ENCODE data around the gene SLC9B2. TPM values are rescaled to one million over a fixed set of nuclear protein-coding genes. Genes with fewer than 3 reads are reported as not detected.
A peak's percentile ranks its signal among the peaks of the same experiment; 100 is the strongest.

The SLC9B2 gene
- total RNA-seq, 1 experiment from 2014 or later: 25.6 TPM

DNA sequence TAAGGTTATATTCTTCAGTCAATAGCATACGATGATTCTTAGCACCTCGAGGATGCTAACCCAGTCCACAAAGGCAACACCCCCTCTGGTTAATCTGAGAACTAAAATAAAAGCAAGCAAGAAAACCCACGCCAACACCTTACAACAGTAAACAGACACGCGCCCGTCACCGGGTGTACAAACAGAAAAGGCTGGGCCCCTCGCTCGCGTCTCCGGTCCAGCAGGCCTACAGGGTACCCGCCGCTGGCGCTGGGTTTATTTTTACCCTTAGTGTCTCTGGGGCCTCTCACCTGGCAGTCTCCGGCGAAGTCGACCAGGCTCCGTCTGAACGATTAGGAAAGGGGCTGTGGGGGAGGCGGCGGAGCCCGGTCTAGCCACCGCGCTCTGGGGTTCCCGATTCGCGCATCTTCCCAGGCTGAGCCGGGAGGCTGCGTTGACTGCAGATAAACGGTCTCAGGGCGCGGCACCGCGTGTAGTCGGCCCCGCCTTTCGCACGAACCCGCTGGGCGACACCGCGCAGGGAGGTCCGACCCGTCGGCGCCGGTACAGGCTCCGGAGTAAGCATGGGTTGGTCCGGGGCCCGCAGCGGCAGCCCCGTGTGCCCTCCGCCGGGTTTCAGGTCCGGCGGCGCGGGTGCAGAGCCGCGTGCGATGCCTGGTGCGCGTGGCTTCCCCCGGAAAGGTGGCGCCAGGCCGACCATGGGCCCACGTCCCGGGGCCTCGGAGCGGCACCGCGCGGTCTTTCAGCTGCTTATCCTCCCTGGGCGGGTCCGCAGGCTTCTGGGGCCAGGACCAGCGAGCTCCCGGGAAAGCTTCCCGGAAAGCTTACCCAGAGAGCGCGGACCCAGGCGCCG, 441 bp downstream of the SLC9B2 start:
- no peak for DNase-seq (ENCODE audit: extremely low read depth, low read depth)

DNA sequence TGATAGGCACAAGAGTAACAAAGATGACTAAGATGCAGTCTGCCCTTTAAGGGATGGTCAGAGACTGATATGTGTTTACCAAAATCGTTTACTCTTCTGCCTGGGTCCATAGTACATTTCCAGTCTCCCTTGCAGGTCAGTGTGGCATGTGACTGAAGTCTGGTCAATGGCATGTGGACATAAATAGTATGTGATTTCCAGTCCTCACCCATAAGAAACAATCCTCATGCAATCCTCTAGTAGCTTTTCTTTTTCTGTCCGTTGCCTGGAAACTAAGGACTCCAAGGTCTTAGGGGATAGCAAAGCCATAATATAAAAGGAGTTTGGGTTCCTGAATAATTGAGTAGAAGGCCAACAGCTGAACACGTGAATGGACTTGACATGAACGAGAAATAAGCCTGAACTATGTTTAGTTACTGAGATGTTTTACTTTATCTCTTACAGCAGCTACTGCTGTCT, 1.1 kb downstream of the SLC9B2 start:
- no peak for DNase-seq (ENCODE audit: extremely low read depth, low read depth)

DNA sequence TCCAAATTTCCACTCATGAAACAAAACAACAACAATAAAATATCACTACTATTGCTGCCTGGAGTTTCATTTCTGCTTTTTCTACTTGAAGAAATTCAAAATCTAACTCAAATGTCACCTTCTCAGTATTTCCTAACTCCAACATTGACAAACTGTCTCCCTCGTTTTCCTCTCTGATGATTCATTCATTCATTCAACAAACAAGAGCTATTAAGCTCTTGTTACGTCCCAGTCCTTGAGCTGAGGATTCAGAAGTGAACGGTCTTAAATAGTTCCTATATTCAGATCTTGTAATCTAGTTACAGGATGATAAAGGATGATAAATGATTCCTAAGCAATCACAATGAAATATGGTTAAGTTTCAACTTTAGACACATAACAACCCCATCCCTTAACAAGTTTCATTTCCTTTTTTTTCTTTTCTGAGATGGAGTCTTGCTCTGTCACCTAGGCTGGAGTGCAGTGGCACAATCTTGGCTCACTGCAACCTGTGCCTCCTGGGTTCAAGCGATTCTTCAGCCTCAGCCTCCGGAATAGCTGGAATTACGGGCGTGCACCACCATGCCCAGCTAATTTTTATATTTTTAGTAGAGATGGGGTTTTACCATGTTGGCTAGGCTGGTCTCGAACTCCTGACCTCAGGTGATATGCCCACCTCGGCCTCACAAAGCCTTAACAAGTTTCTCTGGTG, 1.7 kb downstream of the SLC9B2 start:
- DNase-seq (ENCODE audit: extremely low read depth, low read depth): no peak

DNA sequence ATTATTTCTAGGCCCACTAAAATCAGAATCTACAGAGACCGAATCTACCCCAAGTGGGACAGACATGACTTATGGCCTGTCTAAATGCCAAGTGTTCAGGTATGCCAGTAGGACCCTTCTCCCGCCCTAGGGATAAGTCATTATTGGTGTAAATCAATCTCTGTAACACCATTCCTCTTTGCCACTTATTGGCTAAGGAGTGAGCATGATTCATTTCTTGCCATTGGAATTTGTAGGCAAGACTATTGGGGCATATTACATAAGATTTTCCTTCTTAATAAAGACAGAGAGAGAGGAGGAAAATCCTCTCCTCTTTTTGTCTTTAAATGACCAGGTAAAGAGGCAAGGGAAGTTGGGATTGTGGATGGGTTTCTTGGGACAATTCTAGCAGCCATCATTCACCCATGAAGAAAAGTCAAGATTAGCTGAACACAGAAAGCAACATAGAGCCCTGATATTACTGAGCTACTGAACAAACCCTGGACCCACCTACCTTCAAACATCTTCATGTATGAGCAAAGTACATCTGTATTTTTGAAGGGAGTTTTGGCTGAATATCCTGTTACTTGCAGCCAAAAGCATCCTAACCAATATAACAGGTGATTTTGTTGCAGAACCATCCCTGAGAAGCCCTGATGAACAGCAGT, 2.6 kb downstream of the SLC9B2 start:
- no peak for DNase-seq (ENCODE audit: extremely low read depth, low read depth)

DNA sequence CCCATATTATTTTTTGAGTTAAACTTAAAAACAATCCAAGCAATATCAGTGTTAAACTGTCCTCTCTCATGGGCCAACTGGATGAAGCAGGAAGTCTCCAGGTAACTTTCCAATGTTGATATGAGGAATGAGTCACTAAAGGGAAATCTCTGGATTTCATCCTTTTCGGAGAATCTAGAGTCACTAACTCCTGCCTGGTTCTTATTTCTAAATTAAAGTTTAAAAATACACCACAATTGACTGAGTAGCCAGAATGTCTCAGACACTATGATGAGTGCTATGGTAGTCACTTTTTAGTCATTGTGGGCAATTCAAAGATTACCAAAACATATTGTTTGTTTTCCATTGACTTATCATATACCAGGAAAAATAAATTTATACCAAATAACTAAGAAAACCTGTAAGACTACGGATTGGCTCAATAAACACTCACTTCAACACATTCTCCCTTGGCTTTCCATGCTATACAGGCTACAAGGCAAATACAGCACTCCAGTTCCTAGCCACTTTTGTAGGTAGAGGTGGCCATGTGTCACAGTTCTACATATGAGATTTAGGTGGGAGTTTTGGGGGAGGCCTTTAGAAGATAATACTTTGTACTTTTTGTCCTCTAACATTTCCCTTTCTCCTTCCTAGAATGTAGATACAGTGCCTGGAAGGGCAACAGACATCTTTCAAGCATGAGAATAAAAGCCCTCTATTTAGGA, 8.6 kb downstream of the SLC9B2 start:
- DNase-seq (ENCODE audit: extremely low read depth, low read depth): no peak

DNA sequence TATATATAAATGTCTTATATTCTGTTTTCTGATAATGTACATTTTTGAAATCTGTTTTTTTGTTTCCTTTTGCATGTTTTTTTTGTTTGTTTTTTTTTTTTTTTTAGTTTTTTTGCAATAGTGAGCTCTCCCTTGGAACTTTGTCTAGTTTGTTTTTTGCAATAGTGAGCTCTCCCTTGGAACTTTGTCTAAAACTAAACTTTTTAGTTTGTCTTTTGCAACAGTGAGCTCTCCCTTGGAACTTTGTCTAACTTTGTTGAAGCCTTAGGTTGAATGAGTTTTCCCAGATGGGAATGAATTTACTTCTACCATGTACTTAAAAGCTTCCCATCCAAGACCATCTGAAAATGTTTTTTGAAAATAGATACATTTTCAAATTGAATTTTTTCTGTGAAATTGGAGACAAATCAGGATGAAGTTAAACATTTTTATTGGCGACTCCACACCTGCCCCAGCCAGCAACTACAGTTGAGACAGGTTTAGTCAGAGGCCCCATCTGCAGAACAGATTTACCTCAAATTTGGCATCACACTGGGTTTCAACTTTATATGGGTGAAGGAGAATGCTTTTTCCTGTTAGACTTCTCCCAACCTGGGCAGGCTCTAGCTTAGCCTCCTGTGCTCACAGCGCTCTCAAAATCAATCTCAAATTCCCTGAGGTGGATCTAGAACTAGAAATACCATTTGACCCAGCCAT, 16.0 kb downstream of the SLC9B2 start:
- DNase-seq (ENCODE audit: extremely low read depth, low read depth): no peak

DNA sequence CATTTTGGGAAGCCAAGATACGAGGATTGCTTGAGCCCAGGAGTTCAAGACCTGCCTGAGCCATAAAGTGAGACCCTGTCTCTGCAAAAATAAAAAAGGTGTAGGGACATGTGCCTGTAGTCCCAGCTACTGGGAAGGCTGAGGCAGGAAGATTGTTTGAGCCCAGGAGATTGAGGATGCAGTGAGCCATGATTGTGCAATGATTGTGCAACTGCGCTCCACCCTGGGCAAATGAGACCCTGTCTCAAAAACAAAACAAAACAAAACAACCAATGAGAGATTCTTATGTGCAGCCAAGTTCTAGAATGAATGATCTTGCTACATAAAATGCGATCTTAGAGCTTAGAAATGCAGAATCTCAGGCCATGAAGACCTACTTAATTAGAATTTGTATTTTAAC, 22.5 kb downstream of the SLC9B2 start:
- no peak for DNase-seq (ENCODE audit: extremely low read depth, low read depth)

DNA sequence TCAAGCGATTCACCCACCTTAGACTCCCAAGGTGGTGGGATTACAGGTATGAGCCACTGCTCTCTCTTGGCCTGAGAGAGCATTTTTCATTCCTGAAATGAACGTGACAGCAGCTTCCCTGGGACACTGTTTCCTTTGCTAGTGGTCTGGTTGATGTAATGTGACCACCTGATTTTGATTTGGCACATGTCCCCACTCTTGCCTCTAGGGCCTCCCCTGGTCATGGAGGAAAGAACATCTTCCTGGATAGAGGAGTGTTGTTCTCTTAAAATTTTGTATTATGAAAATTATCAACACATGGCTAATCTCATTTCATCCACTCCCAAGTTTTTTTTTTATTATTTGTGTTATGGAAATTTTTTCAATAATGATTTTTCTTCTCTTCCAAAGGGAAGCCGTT, 23.8 kb downstream of the SLC9B2 start:
- DNase-seq (ENCODE audit: extremely low read depth, low read depth): no peak

DNA sequence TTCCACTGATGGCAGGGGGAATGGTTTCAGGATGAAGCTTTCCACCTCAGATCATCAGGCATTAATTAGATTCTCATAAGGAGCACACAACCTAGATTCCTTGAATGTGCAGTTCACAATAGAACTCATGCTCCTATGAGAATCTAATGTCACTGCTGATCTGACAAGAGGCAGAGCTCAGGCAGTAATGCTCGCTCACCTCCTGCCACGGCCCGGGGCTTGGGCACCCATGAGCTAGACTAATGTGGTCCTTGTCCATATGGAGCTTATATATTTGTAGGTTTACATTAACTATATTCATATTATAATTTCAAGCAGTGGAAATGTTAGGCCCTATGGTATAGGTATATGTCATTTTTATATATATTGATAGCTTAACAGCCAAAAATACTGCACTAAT, 24.4 kb downstream of the SLC9B2 start:
- no peak for DNase-seq (ENCODE audit: extremely low read depth, low read depth)

DNA sequence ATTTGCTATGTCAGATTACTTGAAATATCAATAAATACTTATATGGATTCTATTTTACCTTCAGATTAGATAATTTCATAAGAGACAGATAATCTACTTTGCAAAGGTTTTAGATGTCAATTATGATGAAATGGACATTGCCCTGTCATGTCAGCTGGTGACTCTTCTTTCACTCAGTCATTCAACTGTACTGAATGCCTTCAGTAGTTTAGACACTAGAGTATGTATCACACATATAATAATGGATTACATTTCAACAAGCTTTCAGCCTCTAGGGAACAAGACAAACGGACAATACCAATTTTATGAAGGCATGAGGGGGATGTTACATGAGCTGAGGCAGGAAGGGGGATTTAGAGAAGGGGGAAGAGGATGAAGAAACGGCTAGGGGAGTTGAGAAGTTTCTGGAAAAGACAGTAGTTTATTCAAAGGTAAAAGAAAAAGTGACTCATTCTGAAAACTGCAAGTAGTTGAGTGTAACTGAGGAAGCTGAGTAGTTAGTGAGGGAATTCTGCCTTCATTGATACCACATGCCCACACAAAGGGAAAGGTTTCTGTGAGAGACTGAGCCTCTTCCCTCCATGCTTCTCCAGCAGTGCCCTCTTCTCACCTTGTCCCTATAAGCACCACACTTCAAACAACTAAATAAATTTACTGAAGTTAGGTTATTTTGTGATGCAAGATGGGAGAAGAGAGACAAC, 25.7 kb downstream of the SLC9B2 start:
- DNase-seq (ENCODE audit: extremely low read depth, low read depth): no peak

DNA sequence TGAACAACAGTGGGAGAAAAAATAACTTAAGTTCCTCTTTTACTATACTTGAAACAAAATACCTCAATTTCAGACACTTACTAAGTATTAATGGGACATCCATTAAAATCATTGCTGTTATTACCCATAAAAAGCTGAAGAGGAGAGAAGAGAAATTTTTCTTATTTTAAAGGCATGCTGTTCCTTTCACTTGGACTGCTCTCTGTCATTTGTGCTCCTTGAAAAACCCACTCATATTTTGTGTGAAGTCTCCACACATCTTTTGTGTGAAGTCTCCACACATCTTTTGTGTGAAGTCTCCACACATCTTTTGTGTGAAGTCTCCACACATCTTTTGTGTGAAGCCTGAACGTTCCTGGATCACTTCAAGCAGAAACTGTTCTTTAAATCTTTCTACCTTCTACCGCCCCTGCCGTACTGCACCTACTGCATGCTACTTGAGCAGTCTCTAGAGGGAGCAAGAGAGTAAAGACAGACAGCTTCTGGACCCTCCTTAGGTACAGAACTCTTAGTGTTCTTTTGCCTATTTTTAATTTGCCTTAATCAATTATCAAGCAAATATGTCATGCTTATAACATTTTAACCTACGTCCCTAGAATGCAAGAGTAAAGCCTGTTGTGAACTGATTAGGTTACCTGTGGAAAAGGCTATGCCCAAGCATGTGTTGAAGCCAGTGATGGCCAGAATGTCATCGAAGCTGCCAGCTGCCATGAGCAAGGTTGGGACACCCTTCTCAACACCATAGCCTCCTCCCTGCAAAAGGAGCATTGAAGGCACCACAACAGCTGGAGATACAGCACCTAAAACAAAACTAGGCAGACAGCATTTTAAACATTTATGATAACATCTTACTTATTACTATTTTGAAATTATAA, 29.9 kb downstream of the SLC9B2 start:
- DNase-seq (ENCODE audit: extremely low read depth, low read depth): peak; percentile 30

DNA sequence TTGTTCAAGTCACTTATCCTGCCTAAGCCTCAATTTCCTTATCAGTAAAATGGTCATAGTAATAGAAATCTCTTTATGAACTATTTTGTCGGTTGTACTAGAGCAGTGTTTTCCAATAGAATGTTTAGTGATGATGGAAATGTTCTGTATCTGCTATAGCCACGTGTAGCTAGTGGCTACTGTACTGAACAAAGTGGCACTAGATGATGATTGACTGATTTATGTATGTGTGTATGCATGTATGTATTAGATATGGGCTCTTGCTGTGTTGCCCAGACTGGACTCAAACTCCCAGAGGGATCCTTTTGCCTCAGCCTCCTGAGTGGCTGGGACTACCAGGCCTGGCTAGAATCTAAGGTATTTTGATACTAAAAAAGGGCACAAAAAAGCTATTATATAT, 32.4 kb downstream of the SLC9B2 start:
- DNase-seq (ENCODE audit: extremely low read depth, low read depth): no peak

DNA sequence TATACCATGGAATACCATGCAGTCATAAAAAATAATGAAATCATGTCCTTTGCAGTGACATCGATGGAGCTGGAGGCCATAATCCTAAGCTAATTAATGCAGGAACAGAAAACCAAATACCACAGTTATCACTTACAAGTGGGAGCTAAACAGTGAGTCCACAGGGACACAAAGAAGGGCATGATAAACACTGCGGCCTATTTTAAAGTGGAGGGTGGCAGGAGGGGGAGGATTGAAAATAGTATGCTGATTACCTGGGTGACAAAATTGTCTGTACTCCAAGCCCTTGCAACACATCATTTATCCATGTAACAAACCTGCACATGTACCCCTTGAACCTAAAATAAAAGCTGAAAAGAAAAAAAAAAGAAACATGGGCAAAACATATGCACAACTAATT, 40.4 kb downstream of the SLC9B2 start:
- no peak for DNase-seq (ENCODE audit: extremely low read depth, low read depth)

DNA sequence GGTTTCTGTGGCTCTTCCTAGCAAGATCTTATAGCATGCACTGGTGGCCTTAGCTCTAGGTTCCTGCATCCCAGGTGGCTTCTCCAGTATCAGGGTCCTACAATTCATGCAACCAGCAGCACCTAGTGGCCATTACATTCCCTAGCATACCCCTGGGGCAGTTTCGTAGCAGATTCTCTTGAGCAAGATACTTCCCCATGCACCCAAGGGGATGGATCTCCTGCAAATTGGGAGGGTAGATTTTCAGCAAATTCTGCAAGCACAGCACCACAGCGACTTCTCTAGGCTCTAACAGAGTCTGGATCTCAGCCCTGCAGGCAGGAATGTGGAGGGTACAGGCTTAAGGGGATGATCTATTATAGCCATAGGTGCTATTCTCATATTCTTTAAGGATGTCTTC, 44.0 kb downstream of the SLC9B2 start:
- no peak for DNase-seq (ENCODE audit: extremely low read depth, low read depth)

DNA sequence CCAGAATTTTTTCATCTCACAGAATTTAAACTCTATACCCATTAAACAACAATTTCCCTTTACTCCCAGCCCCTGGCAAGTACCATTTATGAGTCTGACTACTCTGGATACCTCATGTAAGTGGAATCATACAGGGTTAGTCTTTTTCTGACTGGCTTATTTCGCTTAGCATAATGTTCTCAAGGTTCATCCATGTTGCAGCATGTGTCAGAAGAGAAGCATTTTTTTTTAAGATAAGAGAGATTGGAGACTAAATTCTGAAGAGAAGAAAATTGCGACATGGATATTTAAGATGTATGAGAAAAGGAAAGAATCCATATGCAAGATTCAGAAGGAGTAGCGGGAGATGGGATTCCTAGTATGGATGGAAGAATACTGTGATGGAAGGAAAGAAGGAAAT, 45.8 kb downstream of the SLC9B2 start:
- DNase-seq (ENCODE audit: extremely low read depth, low read depth): no peak

DNA sequence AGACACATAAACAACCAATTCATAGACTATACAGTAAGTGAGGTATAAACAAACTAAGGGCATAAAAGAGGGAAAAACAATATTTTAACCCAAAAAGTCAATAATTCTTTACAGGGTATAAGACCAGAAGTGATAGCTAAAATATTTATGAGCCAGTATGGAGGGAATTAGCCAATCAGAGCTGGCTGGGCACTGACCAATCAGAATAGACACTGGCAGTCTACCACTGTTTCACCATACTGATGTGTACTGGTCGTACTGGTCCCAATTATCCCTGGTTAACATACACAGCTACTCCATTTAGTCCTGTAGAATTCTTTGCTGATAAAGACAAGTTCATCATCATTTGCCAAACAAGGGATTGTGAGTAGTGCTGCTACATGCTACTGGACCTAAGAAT, 47.3 kb downstream of the SLC9B2 start:
- no peak for DNase-seq (ENCODE audit: extremely low read depth, low read depth)

DNA sequence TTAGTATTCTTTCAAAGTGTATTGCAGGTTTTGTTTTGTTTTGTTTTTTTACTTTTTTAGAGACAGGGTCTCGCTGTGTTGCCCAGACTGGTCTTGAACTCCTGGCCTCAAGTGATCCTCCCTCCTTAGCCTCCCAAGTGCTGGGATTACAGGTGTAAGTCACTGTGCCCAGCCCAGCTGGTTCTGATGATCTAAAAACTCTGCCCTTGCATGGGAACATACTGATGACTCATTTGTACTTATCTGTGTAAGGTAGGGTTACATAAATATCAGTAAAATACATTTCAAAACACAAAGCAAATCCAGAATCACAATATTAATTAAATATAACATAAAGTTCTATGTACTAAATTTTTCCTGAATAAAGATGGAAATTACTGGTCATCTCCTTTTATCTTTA, 49.7 kb downstream of the SLC9B2 start:
- no peak for DNase-seq (ENCODE audit: extremely low read depth, low read depth)

DNA sequence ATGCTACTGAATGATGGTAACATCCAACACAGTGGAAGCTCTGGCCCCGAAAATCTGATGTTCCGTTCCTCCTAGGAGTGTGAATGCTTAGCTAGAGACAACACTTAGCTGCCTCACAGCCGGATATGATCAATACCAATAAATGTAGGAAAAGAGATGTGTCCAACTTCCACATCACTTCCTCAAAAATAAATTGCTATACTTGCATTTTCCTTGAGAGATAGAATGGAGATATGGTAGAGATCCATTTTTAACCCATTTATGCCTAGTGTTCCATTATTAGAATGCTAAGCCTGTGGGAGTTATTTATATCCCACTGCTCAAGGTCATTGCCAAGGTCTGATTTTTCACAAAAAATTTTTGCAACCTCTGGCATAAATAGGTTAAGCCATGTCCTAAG, 51.6 kb downstream of the SLC9B2 start:
- no peak for DNase-seq (ENCODE audit: extremely low read depth, low read depth)

DNA sequence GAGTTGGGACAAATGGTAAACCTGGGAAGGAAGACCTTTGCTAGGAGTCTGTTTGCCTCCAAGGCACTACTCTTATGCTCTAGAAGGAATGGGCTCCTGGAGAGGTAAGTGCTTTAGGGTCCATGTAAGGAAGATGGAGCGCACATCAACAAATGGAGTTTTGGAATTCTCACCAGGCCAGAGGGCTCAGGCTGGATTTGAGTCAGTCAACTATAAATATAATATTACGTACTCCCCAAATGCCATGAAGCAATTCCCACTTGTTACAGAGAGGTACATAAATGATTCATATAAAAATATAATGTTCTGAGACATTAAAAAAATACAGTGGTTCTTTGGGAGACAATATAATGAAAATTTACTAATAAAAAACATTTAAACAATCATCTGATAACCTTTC, 55.4 kb downstream of the SLC9B2 start:
- no peak for DNase-seq (ENCODE audit: extremely low read depth, low read depth)
